ENCODE results near the gene MSI2.

The MSI2 gene

DNA sequence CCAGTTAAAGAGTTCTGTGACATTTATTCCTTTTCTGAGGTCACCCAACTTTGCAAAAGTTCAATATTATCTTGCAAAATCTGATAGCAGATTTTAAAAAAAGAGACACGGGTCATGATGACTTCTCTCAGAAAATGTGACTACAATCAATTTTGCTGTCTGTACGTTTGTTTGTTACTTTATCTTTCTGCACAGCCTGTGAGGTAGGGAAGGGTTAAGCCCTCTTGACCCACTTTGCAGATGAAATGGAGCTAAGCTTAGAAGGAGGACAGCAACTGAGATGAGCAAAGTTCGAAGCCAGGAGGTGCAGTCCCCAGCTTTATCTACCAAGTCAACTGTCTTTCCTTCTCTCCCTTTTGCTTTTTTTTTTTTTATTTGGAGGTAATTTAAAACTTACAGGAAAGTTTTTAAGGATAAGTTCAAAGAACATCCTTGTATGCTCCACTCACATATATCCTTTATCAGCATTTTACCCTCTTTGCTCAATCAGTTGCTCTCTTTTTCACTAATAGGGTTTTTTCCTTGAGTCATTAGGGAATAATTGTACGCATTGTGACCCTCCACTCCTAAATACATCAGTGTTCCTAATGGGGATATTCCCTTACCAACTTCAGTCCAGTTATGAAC lies 86.8 kb downstream of the MSI2 start:
- no peak for DNase-seq

DNA sequence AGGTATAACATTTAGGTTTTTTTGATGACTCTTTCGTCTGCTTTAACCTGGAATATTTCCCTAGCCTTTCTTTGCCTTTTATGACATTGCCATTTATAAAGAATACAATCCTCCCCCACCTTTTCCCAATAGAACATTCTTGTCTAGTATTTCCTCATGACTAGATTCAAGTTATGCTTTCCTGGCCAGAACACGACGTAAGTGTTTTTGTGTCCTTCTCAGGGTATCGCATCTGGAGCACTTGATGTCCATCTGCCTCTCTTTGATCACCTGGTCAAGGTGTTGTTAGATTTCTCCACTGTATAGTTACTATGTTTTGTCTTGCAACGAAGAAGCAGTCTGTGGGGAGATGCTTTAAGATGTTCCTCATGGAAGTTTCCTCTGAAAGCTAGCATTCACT lies 87.4 kb downstream of the MSI2 start:
- DNase-seq = no peak

DNA sequence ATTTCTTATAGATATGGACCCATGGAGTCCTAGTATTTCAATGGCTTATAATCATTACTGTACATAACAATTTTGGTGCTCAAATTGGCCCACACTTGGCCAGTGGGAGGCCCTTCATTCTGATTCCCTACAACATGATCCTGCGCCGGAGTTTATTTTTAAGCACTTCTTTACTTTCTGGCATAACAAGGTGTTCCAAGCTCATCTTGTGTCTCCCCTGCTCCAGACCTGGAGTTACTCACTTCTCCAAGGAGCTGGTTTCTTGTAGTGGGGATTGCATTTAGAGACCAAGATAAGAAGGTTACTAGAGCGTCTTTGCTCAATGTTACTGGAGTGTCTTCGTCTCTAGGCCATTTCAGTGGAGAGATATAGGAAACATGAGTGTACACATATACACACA lies 87.9 kb downstream of the MSI2 start:
- no peak for DNase-seq

DNA sequence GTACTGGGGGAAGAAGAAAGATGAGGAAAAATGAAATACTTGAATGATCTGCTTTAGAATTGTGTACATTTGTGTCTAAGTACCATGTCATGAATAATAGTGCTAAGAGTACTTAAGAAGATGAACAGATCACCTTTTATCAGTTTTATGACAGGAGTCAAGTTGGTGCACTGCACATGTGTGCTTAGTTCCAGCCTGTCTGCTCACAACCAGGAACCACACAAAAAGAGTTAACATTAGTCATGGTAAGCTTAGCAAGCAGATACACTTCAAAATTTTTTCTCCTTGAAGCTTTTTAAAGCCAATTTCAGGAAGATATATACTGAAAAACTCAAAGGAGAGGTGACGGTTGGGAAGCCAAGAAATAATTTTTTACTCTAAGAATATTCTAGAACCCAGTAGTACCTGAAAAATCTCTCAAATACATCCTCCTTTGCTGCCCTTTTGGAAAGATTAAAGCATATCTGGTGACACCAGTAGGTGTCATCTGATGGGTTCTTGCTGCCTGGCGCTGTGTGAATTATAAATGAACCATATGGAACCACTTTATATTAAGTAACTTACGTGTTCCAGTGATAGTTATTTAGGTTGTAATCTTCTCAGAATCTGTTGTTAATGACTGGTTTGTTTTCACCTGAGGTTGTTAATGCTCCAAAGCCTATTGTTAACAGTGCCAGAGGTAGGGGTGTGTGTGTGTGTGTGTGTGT lies 93.4 kb downstream of the MSI2 start:
- DNase-seq = no peak

DNA sequence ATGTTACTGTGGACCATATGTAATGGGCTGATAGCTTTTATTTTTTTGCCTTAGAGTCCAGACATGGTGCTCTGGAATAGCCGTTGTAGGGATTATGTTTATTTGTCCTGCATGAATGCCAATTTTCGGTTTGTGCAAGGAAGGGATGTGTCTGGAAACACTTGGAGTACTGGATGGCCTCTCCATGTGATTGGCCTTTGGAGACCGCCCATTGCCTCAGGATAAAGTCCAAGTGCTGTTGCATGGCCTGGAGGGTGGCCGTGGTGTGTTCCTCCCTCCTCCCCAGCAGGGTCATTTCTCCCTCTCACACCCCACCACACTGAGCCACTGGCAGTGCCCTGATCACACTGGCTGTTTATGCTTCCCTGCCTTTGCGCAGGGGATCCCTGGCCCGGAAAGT lies 93.9 kb downstream of the MSI2 start:
- no peak for DNase-seq

DNA sequence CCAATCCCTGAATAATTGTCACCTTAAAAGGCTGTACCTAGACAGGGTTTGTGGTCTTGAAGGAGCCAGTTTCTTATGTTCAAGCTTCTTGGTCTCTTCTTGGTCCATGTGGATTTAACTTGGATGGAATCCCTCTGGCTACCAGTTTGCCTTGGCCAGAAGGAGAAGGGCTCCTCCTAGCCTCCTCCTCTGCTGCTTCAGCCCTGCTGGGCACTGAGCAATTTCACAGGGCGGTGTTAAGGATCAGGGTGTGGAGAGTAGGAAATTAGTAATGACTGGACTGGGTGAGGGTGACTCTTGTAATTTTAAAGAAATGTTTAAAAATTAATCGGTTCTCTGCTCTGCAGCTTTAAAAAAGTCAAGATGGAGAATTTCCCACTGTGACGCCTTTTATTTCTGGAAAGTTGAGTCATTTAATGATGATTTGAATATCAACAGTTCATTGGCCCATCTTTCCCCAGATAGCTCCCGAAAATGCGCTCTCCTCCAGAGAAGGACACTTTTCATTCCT lies 96.4 kb downstream of the MSI2 start:
- no peak for DNase-seq

DNA sequence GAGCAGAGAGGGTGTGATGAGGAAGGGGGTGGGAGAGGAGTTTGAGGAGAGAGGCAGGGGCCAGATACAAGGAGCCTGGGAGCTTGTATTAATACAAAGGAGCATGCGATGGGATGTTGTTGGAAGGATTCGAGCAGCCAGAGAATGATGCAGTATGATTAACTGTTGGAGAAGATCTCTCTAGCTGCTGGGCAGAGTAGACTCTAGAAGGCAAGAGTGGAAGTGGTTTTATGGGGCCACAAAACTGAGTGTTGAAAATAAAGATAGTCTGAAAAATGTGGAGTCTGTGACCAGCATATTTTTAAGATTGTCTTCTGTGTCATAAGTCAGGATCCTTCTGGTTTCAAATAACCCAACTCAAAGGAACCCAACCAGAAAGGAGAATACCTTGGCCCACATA lies 98.3 kb downstream of the MSI2 start:
- DNase-seq = no peak

DNA sequence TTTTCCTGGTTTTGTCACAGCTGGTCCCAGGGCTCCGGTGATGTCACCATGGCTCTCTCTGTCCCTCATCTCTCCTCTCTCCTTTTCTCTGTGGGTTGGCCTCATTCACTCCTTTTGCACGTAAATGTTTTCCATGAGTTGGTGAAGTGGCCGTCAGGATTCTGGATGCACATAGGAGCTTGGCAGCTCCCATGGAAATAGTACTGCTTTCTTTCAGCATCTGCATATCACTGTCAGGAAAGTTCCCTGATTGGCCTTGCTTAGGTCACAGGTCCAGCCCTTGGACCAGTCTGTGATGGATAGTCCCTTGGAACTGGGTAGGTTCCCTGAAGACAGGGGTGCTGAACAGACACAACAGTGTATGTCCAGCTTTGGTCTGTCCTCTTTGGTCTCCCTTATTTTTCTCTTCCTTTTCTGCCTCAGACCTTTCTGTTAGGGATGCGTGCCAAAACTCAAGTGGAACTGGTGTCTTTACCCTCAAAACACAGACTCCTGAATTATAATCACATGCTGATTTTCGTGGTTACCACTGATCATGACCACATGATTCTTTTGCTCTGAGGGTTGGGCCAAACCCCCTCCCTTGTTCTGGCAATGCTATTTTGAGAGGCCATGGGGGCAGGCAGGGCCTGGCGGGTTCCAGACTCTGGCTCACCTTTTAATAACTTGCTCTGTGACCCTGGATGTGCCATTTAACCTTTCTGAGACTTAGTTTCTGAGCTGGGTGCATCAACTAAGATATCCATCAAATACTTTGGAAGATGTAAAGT lies 99.0 kb downstream of the MSI2 start:
- DNase-seq = no peak

DNA sequence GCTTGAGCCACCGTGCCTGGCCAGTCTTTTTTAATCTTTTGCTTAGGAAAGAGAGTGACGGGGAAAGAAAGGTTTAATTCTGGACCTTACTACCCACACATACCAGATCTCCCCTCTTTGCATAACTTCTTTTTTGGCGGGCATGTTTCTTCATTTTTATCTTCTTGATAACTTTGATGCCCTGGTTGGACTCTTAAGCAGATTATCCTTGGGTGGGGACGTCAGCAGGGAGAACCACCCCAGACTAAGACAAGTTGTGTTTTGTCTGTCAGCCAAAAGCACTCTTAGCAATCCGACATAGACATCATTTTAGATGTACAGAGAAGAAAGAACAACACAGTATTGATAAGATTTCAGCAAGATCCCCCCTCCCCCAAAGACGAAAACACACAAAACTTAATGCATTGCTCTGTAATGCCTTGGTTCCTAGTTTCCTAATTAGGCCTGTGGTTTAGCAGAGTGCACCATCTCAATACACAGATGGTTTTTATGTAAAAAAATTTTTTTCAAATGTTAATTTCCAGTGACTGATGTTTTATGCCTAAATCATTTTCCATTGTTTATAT lies 99.9 kb downstream of the MSI2 start:
- DNase-seq = no peak

DNA sequence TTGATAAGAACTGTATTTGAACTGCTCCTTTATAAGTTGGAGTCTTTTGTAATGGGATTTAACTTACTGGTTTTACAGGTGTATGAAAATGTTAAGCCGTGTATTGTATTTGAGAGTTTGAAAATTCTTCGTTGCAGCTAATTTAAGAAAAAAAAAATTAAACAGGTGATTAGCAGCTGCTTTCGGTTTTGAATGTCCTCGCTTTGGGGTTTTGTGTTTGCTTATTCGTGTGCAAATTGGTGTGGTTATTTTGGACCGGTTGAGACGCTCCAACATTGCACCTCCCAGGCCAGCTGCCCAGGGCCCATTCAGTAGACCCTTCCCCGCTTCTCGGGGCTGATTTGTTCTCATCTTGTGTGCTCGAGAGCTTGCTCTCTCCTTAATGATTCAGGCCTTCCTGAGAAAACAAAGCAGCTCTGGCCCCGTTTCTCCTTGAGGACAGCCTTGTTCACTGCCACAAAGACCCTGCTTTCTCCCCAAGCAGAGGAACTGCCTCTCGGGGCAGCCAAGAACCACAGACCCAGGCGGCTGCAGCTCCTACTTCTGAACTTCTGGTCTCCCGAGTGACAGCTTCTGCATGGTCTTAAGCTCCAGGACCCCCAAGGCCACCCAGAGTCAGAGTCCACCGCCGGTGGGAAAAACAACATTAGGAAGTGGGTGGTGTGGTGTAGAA lies 100.5 kb downstream of the MSI2 start:
- DNase-seq = no peak

DNA sequence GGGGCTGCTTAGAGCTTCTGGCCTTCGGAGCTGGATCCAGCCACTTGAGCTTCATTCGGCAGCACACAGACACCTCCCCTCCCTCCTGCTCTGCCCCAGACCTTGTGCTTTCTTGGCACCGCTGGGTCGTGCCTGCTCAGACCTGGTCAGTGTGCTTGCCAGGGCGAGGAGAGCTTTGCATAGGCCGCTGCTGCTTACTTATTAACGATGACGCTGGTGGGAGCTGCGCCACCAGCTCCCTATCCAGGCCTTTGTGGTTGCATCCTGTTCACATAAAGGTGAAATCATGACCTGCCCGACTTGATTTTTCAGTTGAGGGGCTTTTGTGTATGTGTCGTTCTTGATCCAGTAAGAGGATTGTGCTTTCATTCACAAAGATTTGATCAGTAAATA lies 101.1 kb downstream of the MSI2 start:
- peak; percentile 65 for DNase-seq

DNA sequence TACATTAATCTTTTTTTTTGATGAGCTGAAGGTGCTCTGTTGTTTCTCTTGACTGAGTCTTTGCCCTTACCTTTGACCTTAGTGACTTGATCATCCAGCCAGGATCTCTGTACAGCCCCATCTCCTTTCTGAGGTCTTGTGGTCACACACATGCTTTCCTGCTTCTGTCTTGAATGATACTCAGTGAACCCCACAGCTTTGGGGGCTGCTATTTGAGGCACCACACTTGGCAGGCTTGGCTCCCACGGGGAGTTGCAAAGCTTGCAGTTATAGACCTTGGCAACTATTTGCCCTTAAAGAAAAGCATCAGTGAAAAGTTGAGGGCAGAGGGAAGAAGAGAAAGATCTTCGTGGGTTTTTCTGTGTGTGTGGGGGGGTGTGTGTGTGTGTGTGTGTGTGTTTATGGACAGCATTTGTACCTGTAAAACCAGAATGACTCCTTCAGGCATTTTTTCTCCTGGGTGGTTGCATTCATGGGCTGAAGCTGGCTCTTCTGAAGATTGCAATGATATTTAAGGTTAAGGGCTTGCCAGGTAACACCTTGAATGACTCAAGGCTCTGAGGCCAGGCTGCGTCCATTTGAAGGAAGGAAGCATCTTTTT lies 101.6 kb downstream of the MSI2 start:
- DNase-seq = no peak

DNA sequence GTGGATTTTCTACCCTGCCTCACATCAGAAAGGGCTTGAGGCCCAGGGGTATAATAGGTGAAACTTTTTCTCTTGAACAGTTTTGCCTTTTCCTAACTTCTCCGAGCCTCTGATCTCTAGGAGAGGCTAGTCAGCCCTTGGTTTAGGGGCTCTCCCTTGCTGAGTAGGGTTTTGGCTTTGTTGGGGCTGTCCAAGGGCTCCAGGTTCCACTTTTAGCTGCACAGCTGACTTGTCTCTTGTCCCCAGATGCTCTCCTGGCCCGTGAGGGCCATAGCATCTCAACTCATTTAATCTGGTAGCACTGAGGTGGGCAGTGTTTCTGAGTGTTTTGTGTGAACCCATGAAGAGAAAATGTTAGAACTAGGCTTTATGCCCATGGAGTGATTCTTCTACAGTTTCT lies 103.9 kb downstream of the MSI2 start:
- DNase-seq = no peak

DNA sequence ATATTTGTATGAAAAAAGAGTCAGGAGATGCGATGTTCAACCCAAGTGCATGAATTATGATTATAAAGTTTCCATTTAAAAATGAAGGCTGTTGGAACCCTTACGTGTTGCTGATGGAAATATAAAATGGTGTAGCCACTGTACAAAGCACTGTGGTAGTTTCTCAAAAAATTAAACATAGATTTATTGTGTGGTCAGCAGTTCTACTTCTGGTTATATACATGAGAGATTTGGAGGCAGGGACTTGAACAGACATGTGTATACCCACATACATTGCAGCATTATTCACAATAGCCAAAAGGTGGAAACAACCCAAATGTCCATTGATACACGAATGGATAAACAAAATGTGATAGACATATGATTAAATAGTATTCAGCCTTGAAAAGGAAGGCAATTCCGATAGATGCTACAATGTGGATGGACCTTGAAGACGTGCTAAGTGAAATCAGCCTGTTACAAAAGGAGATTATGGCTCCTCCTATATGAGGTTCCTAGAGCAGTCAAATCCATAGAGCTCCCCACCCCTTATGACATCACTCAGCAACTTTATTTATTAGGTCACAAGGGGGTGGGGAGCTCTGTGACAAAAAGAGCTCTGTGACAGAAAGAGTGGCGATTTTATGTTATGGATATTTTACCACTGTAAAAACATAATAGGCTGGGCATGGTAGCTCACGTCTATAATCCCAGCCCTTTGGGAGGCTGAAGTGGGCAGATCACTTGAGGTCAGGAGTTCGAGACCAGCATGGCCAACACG lies 106.7 kb downstream of the MSI2 start:
- no peak for DNase-seq

DNA sequence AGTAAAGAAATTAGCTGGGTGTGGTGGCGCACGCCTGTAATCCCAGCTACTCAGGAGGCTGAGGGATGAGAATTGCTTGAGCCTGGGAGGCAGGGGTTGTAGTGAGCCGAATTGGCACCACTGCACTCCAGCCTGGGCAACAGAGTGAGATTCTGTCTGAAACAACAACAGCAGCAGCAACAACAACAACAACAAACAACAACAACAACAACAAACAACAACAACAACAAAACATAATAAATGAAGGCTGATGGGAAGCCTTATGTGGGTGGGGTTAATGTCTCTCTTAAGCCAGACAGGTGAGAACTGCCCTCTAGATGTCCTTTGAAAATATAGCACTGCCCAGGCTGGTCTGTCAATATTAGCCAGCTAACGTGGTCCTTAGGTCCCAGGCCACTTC lies 107.3 kb downstream of the MSI2 start:
- no peak for DNase-seq

DNA sequence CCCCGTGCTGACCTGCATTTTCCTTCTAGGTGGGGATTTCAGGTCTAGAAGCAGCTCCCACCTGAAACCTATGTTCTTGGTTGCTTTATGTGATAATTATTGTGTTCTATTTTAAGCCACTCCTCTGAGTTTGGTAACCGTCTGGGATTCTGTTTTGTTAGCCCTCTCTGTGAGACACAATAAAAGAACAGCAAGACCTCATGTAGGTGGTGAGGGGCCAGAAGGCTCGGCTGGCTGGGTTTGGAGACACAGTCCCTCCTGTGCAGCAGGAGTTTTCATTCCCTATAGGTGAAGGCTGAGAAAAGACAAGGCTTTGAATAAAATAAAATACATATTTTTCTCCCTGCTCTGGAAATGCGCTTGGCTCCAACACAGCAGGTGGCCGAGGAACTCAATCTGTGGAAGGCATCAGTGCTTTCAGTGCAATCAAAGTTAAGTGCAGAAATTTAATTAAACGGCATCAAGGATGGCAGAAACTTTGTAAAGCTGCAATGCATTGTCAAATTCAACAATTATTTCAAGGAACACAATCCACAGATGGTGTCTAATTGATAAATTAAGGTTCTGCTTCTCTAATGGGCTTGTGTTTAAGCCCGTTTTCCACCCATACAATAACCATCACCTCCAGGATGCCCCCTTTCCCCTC lies 107.8 kb downstream of the MSI2 start:
- no peak for DNase-seq

DNA sequence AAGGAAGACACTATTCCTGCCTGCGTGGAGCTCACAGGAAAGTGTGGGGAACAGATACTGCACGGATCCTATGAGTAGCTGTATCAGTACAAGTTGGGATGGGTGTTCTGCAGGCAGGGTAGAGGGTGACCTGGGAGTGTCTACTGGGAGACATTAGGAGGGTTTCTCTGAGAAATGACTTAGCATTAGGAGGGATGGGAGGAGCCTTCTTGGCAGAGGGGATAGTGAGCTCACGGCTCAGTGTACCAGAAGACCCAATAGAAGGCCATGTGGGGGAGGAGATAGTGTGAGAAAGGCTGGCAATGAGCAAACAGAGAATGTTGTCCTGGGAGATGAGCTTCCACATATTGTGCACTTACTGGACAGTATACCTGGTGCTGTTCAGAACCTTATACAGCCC lies 109.1 kb downstream of the MSI2 start:
- no peak for DNase-seq

DNA sequence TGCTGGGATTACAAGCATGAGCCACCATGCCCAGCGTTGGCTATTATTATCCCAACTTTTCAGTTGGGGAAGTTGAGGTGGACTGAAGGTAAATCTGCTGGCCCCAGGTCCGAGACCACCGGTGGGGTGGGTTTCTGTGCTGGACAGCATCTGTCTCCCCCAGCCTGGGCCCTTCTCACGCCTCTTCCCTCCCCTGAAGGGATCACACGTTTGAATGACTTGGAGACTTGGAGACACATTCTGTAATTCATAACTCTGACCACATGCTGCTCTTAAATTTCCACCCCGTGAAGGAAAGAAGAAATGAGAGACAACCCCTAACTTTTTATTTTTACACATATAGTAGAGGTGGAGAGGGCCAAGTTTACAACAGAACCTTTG lies 109.8 kb downstream of the MSI2 start:
- no peak for DNase-seq

DNA sequence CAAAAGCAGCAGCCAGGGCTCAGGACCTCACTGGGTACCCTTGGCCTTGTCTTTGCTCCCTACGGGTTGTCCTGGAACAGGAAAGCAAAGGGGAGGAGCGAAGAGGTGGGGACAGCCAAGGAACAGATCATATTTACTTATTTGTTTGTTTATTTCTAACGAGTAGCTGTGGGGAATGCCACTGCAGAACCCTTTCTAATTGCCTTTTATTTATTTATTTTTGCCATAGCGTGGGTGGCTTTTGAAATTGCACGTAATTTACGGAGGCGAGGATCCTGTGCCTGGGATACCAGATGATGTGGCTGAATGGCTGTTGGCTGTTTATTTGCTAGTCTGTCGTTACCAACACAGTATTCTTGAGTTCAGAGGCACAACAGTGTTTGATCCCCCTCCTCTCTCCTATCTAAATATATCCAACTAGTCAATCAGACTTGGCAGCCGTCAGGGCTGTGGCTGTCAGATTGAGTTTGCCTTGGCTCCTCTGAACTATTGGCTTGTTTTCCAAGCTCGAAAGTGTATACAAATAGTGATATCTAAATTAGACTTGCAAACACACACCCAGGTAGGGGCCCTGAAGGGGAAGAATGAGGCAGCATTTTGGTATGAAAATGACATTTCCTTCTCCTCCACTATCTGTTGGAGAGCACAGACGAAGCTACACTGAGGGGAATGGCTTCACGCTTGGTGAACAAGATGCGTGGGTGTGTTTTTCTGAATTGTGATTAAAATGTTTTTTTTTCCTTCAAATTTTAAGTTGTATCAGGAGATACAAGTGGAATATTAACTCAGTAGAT lies 110.4 kb downstream of the MSI2 start:
- peak; percentile 50 for DNase-seq

Data from right kidney (tissue), 1 donor.